Esophagus muscularis mucosa (tissue), 4 donors: ENCODE results near the gene TTF1.

Experiments used
- CTCF ChIP-seq, 3 experiments: fragments of 200-600 bp in 2 of 3; fragments of 450-650 bp in 1 of 3; sonication (generic) in 2 of 3; IDR thresholded peaks; one replicate each; pipeline ENCODE4 v1.5.1; 2017 to 2019; ENCODE audit warnings: antibody characterized with exemption in 3 of 3, mild to moderate bottlenecking in 2 of 3, moderate library complexity in 1 of 3
- EP300 ChIP-seq: sonication (generic); formaldehyde crosslinking; IDR thresholded peaks from one replicate; pipeline ENCODE4 v1.6.1; 2017; ENCODE audit warnings: antibody characterized with exemption
- POLR2A ChIP-seq: fragments of 450-650 bp; IDR thresholded peaks from one replicate; pipeline ENCODE4 v1.6.1; 2017; ENCODE audit warnings: antibody characterized with exemption, moderate library complexity, mild to moderate bottlenecking, low read depth
- POLR2AphosphoS5 ChIP-seq, 2 donors: sonication (generic); formaldehyde crosslinking; IDR thresholded peaks; one replicate each; pipeline ENCODE4 v1.6.1; 2017; ENCODE audit warnings: antibody characterized with exemption in 2 of 2

- TF ChIP-seq CTCF (IDR thresholded peaks at IDR 0.05) (no peak), POLR2A (no peak), POLR2AphosphoS5 (IDR thresholded peaks at IDR 0.05) (no peak), EP300 (no peak)
Measured at GRCh38 chr9:132366481-132366880, 40.2 kb downstream of the TTF1 start.
